GM21360 (cell line): ENCODE data around the gene TADA2B.

Experiments
- ATAC-seq: cut with Tn5 transposase; IDR thresholded peaks from one replicate; pipeline ENCODE4 v1.9.1; 2021; ENCODE audit warnings: mild to moderate bottlenecking, moderate library complexity; ENCODE audit not compliant: unreplicated experiment

TADA2B gene

DNA sequence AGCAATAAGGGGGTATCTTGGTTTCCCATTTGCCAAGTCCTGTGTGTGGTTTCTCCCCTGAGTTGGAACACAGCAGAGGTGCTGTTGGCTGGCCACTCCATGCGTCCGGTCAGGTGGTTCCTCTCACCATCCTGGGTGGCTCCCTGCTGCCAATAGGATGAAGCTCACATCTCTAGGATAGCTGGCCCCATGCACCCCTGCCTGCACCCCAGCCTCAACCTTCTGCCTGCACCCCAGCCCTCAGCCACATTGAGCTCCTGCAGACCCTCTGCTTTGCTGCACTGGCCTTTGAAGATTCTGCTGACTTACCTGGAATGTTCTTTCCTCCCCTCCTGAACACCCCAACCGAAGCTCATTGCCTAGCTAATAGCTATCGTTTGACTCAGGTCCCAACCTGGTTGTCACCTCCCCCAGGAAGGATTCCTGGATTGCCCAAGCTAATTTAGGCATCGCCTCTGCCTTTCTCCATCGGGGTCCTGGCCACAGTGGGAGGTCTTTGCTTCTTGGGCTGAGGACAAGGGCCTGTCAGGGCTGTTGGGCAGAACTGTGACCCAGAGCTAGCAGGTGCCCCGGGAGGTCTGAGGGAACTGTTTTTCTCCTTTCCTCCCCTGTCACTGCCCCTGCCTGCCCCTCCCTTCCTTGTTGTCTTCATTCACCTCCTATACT is 61.3 kb downstream of the TADA2B start:
- no peak for ATAC-seq

- ATAC-seq: no peak
Measured at GRCh38 chr4:7105276-7105675, 62.1 kb downstream of the TADA2B start.

DNA sequence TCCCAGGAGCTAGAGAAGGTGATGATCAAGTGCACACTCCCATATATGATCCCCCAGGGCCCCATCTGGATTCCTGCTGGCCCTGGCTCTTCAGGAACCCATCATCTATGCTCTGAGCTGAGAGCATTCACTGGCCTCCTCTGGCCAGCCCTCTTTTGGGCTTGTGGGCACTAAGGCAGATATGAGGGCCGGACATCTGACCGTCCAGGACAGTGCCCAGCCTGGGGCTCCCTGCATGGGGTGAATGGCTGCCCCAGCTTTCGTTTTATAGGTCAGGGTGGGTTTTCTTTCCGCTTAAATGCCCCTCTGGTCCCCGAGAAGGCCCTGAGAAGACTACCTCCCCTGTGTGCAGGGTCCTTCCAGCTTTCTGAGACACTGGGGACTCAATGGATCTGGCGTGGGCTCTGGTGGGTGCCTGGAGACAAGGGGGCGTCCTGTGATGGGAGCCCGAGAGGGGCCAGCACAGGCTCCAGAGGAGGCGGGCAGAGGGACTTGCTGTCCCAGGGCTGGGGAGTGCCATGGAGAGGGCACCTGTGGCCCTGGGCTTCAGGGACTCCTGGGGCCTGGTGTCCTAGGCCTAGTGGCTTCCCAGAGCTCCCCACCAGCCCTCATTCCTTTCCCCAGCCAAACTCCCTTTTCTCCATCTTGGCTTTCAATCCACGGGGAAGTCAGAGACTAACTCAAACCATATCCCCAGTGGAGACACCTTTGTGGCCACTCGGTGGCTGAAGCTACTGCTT is 64.2 kb downstream of the TADA2B start:
- no peak for ATAC-seq
